PFSK-1 (cell line): ENCODE results near the gene OR56A5.

Experiments used
- POLR2AphosphoS5 ChIP-seq: IDR thresholded peaks from 2 replicates; pipeline ENCODE4 v1.6.1; 2012; ENCODE audit warnings: low read depth, mild to moderate bottlenecking, control low read depth, low read length, moderate library complexity
- SIN3A ChIP-seq: IDR thresholded peaks from 2 replicates; pipeline ENCODE4 v1.6.1; 2012; ENCODE audit warnings: mild to moderate bottlenecking, low read length, moderate library complexity, borderline replicate concordance; ENCODE audit not compliant: insufficient read depth
- TAF1 ChIP-seq: IDR thresholded peaks from 2 replicates; pipeline ENCODE4 v1.6.1; 2012; ENCODE audit warnings: low read length, control low read depth, borderline replicate concordance; ENCODE audit not compliant: insufficient read depth
- TF ChIP-seq, protein P1 (sequence below), 2 experiments: IDR thresholded peaks; 2 replicates each; pipeline versions ENCODE4 v1.6.1 to v1.8.0; 2011 to 2012; ENCODE audit warnings: low read depth in 2 of 2, low read length in 2 of 2, control low read depth in 1 of 2, inconsistent platforms in 1 of 2, mild to moderate bottlenecking in 1 of 2, moderate library complexity in 1 of 2; ENCODE audit not compliant: insufficient read depth in 1 of 2

DNA sequence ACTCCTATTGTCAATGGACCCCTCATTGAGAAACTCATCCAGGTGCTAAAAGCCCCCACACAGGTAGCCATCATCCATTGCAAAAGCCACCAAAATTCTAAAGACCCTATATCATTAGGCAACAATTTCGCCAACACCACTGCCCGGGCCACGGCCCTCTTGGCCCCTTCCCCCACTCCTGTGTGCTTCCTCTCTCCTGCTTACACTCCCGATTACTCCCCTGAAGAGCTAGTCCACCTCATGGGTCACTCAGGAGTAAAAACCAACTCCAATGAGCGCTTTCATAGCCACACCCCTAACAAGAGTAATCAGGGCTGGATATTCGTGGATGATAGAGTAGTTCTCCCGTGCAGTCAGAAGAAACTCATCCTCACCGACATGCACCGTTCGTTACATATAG lies 35.2 kb downstream of the OR56A5 start:
- no peak for TF ChIP-seq POLR2AphosphoS5
- TF ChIP-seq, protein P1, sequence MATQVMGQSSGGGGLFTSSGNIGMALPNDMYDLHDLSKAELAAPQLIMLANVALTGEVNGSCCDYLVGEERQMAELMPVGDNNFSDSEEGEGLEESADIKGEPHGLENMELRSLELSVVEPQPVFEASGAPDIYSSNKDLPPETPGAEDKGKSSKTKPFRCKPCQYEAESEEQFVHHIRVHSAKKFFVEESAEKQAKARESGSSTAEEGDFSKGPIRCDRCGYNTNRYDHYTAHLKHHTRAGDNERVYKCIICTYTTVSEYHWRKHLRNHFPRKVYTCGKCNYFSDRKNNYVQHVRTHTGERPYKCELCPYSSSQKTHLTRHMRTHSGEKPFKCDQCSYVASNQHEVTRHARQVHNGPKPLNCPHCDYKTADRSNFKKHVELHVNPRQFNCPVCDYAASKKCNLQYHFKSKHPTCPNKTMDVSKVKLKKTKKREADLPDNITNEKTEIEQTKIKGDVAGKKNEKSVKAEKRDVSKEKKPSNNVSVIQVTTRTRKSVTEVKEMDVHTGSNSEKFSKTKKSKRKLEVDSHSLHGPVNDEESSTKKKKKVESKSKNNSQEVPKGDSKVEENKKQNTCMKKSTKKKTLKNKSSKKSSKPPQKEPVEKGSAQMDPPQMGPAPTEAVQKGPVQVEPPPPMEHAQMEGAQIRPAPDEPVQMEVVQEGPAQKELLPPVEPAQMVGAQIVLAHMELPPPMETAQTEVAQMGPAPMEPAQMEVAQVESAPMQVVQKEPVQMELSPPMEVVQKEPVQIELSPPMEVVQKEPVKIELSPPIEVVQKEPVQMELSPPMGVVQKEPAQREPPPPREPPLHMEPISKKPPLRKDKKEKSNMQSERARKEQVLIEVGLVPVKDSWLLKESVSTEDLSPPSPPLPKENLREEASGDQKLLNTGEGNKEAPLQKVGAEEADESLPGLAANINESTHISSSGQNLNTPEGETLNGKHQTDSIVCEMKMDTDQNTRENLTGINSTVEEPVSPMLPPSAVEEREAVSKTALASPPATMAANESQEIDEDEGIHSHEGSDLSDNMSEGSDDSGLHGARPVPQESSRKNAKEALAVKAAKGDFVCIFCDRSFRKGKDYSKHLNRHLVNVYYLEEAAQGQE (IDR thresholded peaks at IDR 0.05; ENCODE audit: insufficient read depth in 1 of 2, low read depth in 2 of 2, low read length in 2 of 2) = no peak
- TF ChIP-seq TAF1 = no peak
- no peak for TF ChIP-seq SIN3A
